HG03039 (cell line): ENCODE measurements around the gene ADCY1.

Source experiments
- ATAC-seq: cut with Tn5 transposase; IDR thresholded peaks from one replicate; pipeline ENCODE4 v1.9.1; 2021; ENCODE audit warnings: mild to moderate bottlenecking, moderate library complexity; ENCODE audit not compliant: unreplicated experiment

ADCY1 gene

GRCh38 chr7:45623157-45623556 is 49.0 kb downstream of the ADCY1 start:
- no peak for ATAC-seq

GRCh38 chr7:45623740-45624391 is 49.7 kb downstream of the ADCY1 start:
- ATAC-seq: no peak

- no peak for ATAC-seq
These were observed 50.2 kb downstream of the ADCY1 start for GRCh38 chr7:45624392-45624760.

- ATAC-seq: no peak
These were observed 50.9 kb downstream of the ADCY1 start for GRCh38 chr7:45625067-45625466.

GRCh38 chr7:45625714-45626440 is 51.7 kb downstream of the ADCY1 start:
- ATAC-seq: no peak

GRCh38 chr7:45626441-45627430 is 52.6 kb downstream of the ADCY1 start:
- no peak for ATAC-seq

- ATAC-seq: no peak
These were observed 53.7 kb downstream of the ADCY1 start for GRCh38 chr7:45627691-45628456.

- no peak for ATAC-seq
These were observed 57.4 kb downstream of the ADCY1 start for GRCh38 chr7:45631569-45631968.

GRCh38 chr7:45636733-45637132 is 62.6 kb downstream of the ADCY1 start:
- ATAC-seq: no peak

- ATAC-seq: no peak
These were observed 64.7 kb downstream of the ADCY1 start for GRCh38 chr7:45638916-45639315.

- no peak for ATAC-seq
These were observed 67.9 kb downstream of the ADCY1 start for GRCh38 chr7:45642044-45642443.

GRCh38 chr7:45643630-45644029 is 69.5 kb downstream of the ADCY1 start:
- no peak for ATAC-seq

GRCh38 chr7:45644237-45644636 is 70.1 kb downstream of the ADCY1 start:
- no peak for ATAC-seq

- ATAC-seq: no peak
These were observed 71.2 kb downstream of the ADCY1 start for GRCh38 chr7:45645141-45645969.

- no peak for ATAC-seq
These were observed 72.1 kb downstream of the ADCY1 start for GRCh38 chr7:45646207-45646821.

GRCh38 chr7:45646996-45647825 is 73.0 kb downstream of the ADCY1 start:
- ATAC-seq: no peak

GRCh38 chr7:45647967-45648670 is 74.0 kb downstream of the ADCY1 start:
- ATAC-seq: no peak

- ATAC-seq: no peak
These were observed 74.5 kb downstream of the ADCY1 start for GRCh38 chr7:45648671-45648995.
